ENCODE results near the gene LHFPL6.

LHFPL6 gene

DNA sequence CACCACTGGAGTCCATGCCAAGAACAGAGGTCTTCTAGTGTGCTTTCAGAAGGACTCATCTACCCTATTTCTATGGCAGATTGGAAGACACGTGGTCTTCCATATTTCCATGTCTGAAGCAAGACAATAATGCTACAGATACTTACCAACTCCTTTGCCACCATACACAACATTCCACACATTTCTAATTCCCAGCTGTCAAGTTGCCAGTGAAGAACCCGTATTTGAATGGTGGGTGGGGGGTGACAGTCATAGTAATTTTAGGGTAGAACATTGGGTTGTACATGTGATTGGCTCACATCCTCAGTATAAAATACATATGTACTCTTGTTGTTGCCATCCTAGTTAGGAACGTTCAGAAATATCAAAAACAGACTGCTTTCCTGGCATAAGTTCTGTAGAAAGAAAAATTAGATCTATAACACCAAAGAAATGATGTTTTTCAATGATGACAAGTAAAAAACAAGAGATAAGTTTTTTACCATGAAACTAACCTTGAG lies 69.3 kb downstream of the LHFPL6 start:
- no peak overlapping the region for H3K4me3 ChIP-seq (ENCODE audit: low read depth, low read length)
- TF ChIP-seq POLR2A (IDR thresholded peaks at IDR 0.05; ENCODE audit: extremely low read depth, insufficient read length) (no peak), MYC (IDR thresholded peaks at IDR 0.05; ENCODE audit: low read depth, low read length) (no peak)
- TF ChIP-seq, protein P1, sequence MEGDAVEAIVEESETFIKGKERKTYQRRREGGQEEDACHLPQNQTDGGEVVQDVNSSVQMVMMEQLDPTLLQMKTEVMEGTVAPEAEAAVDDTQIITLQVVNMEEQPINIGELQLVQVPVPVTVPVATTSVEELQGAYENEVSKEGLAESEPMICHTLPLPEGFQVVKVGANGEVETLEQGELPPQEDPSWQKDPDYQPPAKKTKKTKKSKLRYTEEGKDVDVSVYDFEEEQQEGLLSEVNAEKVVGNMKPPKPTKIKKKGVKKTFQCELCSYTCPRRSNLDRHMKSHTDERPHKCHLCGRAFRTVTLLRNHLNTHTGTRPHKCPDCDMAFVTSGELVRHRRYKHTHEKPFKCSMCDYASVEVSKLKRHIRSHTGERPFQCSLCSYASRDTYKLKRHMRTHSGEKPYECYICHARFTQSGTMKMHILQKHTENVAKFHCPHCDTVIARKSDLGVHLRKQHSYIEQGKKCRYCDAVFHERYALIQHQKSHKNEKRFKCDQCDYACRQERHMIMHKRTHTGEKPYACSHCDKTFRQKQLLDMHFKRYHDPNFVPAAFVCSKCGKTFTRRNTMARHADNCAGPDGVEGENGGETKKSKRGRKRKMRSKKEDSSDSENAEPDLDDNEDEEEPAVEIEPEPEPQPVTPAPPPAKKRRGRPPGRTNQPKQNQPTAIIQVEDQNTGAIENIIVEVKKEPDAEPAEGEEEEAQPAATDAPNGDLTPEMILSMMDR (IDR thresholded peaks at IDR 0.05; ENCODE audit: low read depth, low read length) = no peak
- TF ChIP-seq, protein P2, sequence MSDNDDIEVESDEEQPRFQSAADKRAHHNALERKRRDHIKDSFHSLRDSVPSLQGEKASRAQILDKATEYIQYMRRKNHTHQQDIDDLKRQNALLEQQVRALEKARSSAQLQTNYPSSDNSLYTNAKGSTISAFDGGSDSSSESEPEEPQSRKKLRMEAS (IDR thresholded peaks at IDR 0.05; ENCODE audit: low read depth, low read length) = no peak

DNA sequence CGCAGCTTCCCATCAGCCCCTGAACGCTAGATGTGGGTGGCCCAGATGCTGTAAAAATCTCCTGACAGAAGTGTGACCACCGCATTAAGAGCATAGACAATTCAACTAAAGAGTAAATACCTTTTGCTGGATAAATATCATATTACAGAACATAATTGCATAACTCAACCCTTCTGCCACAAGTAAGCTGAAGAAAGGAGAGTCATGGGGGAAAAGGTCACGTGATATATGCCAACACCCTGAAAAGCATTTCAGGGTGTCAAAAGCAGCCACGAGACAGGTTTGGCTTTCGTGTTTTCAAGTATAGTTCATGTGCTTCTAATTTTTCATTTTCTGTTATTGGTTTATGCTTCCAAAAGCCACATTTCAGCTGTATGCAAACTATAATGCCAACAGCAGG lies 71.3 kb downstream of the LHFPL6 start:
- TF ChIP-seq POLR2A (IDR thresholded peaks at IDR 0.05; ENCODE audit: extremely low read depth, insufficient read length) (no peak), MYC (IDR thresholded peaks at IDR 0.05; ENCODE audit: low read depth, low read length) (no peak)
- TF ChIP-seq, protein P2 (IDR thresholded peaks at IDR 0.05; ENCODE audit: low read depth, low read length) = peak; percentile 33; the same call in 1 of the 2 replicates
- TF ChIP-seq, protein P1 (IDR thresholded peaks at IDR 0.05; ENCODE audit: low read depth, low read length) = no peak
- H3K4me3 ChIP-seq (ENCODE audit: low read depth, low read length) = no peak overlapping the region
- peak; percentile 7 for DNase-seq (ENCODE audit: low read depth)

More for the DNA sequence above, 69.3 kb downstream of the LHFPL6 start:
- DNase-seq (ENCODE audit: low read depth) = no peak

DNA sequence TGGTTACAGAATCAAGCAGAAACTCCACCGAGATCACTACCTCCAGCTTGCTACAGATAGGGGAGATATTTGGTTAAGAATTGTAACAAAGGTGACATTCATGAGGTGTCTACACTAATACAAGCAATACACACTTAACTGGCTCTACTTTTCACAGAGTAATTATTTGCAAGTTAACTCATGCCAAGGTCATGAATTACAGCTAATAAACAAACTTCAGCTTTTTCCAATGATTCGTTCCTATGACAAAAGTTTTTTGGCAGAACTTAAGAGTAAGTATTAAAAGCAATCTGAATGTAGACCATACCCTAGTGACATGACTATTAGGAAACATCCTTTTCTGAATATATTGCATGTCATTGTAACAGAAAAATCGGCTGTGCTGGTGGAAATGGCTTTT lies 72.1 kb downstream of the LHFPL6 start:
- no peak for DNase-seq (ENCODE audit: low read depth)
- H3K4me3 ChIP-seq (ENCODE audit: low read depth, low read length) = no peak overlapping the region
- TF ChIP-seq POLR2A (IDR thresholded peaks at IDR 0.05; ENCODE audit: extremely low read depth, insufficient read length) (no peak), MYC (IDR thresholded peaks at IDR 0.05; ENCODE audit: low read depth, low read length) (no peak)
- TF ChIP-seq, protein P1 (IDR thresholded peaks at IDR 0.05; ENCODE audit: low read depth, low read length) = no peak

DNA sequence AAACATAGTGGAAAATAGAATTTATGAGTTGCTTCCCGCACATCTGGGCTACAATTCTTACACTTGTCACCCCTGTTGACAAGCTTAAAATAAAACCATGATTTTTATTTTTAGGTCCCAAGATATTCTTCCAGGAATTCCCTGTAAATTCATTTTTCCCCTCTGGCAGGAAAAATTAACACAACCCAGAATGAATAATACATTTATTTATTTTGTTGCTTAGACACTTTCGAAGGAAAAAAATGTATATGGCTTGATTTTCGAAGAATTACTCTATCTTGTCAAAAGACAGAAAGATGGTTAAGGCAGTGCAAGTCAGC lies 74.4 kb downstream of the LHFPL6 start:
- TF ChIP-seq POLR2A (IDR thresholded peaks at IDR 0.05; ENCODE audit: extremely low read depth, insufficient read length) (no peak), MYC (IDR thresholded peaks at IDR 0.05; ENCODE audit: low read depth, low read length) (no peak)
- TF ChIP-seq, protein P1 (IDR thresholded peaks at IDR 0.05; ENCODE audit: low read depth, low read length) = no peak
- TF ChIP-seq, protein P2 (IDR thresholded peaks at IDR 0.05; ENCODE audit: low read depth, low read length) = no peak
- no peak for DNase-seq (ENCODE audit: low read depth)
- no peak overlapping the region for H3K4me3 ChIP-seq (ENCODE audit: low read depth, low read length)

DNA sequence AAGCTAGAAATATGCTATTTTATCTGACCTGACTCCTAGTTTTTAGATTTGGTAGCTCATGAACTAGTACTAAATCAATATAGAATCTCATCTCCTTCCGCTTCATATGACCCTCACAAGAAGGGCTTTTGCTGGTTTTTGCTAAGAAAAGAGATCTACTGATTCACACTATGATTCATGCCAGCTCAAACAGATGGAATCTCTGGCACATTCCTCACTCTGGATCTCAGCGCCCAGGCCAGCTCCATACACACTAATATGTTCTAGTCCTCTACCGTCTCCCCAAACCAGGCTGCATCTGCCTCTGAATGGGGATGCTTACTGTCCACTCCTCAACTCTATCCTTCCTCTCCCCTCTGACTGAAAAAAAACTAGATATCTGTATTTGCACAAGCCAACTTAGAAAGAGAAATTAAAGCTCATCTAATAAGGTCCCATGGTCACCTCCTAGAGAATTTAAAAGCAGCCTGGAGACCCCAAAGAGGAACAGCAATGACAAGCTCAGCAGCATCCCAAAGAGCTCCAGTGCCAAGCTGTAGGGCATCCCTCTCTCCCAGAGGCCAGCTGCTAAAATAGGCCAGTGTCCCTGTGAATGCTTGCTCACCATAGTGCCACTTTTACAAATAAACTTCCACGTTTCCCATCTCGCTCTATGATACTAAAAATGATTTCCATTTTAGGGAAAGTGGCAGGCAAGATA lies 74.9 kb downstream of the LHFPL6 start:
- DNase-seq (ENCODE audit: low read depth) = no peak
- no peak overlapping the region for H3K4me3 ChIP-seq (ENCODE audit: low read depth, low read length)
- TF ChIP-seq, protein P1 (IDR thresholded peaks at IDR 0.05; ENCODE audit: low read depth, low read length) = no peak
- TF ChIP-seq, protein P2 (IDR thresholded peaks at IDR 0.05; ENCODE audit: low read depth, low read length) = no peak
- TF ChIP-seq MYC (IDR thresholded peaks at IDR 0.05; ENCODE audit: low read depth, low read length) (no peak), POLR2A (IDR thresholded peaks at IDR 0.05; ENCODE audit: extremely low read depth, insufficient read length) (no peak)
